Keratinocyte (primary cell): ENCODE data around the gene SEC23A. TPM values are rescaled to one million over a fixed set of nuclear protein-coding genes. Genes with fewer than 3 reads are reported as not detected.
"Not testable (repeated sequence)": the region's sequence is repeated elsewhere in the genome, so short reads cannot be mapped to it uniquely, and the experiment has no call there.

Source experiments
- DNase-seq: peaks from one replicate; pipeline ENCODE4 v3.0.0-alpha.2; 2011; ENCODE audit warnings: low read depth, missing footprints, low spot score
- FAIRE-seq: peaks from 2 replicates; lab custom pipeline; 2011; peaks lifted over from hg19 to GRCh38; lab: Jason Lieb, UNC
- H2AFZ ChIP-seq: 2 replicates; pipeline ENCODE4 v1.6.0; 2012; ENCODE audit warnings: low read length, control low read depth, inconsistent platforms; ENCODE audit not compliant: control insufficient read depth
- H3K27ac ChIP-seq: 2 replicates; pipeline ENCODE4 v1.5.1; 2011; ENCODE audit warnings: low read length; ENCODE audit not compliant: control insufficient read depth, insufficient read depth
- H3K27me3 ChIP-seq: 3 replicates; pipeline ENCODE4 v1.6.0; 2011; ENCODE audit warnings: low read length; ENCODE audit not compliant: control insufficient read depth, insufficient read depth; ENCODE audit errors: extremely low read depth
- H3K36me3 ChIP-seq, 2 experiments: 2 replicates in 1 of 2; 3 replicates in 1 of 2; pipeline ENCODE4 v1.5.1; 2011; ENCODE audit warnings: low read length in 2 of 2, mild to moderate bottlenecking in 1 of 2; ENCODE audit not compliant: control insufficient read depth in 2 of 2, insufficient read depth in 2 of 2; ENCODE audit errors: extremely low read depth in 1 of 2
- H3K4me1 ChIP-seq: 3 replicates; pipeline ENCODE4 v1.5.1; 2011; ENCODE audit warnings: low read length; ENCODE audit not compliant: control insufficient read depth, insufficient read depth; ENCODE audit errors: extremely low read depth
- H3K4me2 ChIP-seq: 3 replicates; pipeline ENCODE4 v1.6.0; 2011; ENCODE audit warnings: low read depth, low read length; ENCODE audit not compliant: control insufficient read depth, insufficient read depth; ENCODE audit errors: extremely low read depth
- H3K4me3 ChIP-seq, 3 experiments: fragments of 200-600 bp in 1 of 3; sonication (generic) in 1 of 3; 2 replicates in 2 of 3; 3 replicates in 1 of 3; pipeline ENCODE4 v1.5.1; 2011 to 2016; ENCODE audit warnings: low read length in 3 of 3, mild to moderate bottlenecking in 3 of 3, control low read depth in 2 of 3, inconsistent platforms in 1 of 3, low read depth in 1 of 3, mixed read lengths in 1 of 3, mixed run types in 1 of 3, moderate library complexity in 1 of 3; ENCODE audit not compliant: control insufficient read depth in 2 of 3, insufficient read depth in 2 of 3; ENCODE audit errors: extremely low read depth in 1 of 3
- H3K79me2 ChIP-seq: 2 replicates; pipeline ENCODE4 v1.6.0; 2012; ENCODE audit warnings: low read length; ENCODE audit not compliant: control insufficient read depth, insufficient read depth
- H3K9ac ChIP-seq: 3 replicates; pipeline ENCODE4 v1.6.0; 2011; ENCODE audit warnings: low read length; ENCODE audit not compliant: control insufficient read depth, insufficient read depth; ENCODE audit errors: extremely low read depth
- H3K9me1 ChIP-seq: 3 replicates; pipeline ENCODE4 v1.6.0; 2011; ENCODE audit warnings: low read length; ENCODE audit not compliant: control insufficient read depth, insufficient read depth; ENCODE audit errors: extremely low read depth
- H3K9me3 ChIP-seq: 2 replicates; pipeline ENCODE4 v1.5.1; 2012; ENCODE audit warnings: low read depth, low read length; ENCODE audit not compliant: control insufficient read depth
- H4K20me1 ChIP-seq: 3 replicates; pipeline ENCODE4 v1.6.0; 2011; ENCODE audit warnings: low read length; ENCODE audit not compliant: control insufficient read depth, insufficient read depth; ENCODE audit errors: extremely low read depth
- CTCF ChIP-seq, 3 experiments: IDR thresholded peaks in 1 of 3; conservative IDR thresholded peaks in 1 of 3; optimal IDR thresholded peaks in 1 of 3; 2 replicates in 2 of 3; 3 replicates in 1 of 3; pipeline versions ENCODE3 to v1.5.1; 2011; ENCODE audit warnings: low read length in 3 of 3, mild to moderate bottlenecking in 3 of 3, moderate library complexity in 2 of 3, control low read depth in 1 of 3, inconsistent platforms in 1 of 3; ENCODE audit not compliant: insufficient read depth in 2 of 3; ENCODE audit errors: extremely low read depth in 1 of 3
- EZH2 ChIP-seq: IDR thresholded peaks from one replicate; pipeline ENCODE4 v1.6.1; 2012; ENCODE audit warnings: inconsistent platforms, mild to moderate bottlenecking, low read length, moderate library complexity
- dilution Hi-C: fragments of 300-500 bp; cut with MboI; formaldehyde crosslinking; loops from one replicate; pipeline ENCODE4 v1.7.0; 2020; ENCODE audit warnings: low sequenced_read_pairs; ENCODE audit not compliant: extremely low pct_ligation_motif_present
- polyA plus RNA-seq, 5 experiments: library from polyadenylated mRNA; depleted of rRNA in 3 of 5; stranded (reverse) in 3 of 5; stranded (forward) in 1 of 5; unstranded in 1 of 5; fragments of >200 nt; gene quantifications; 1 replicate in 1 of 5; 2 replicates in 3 of 5; 3 replicates in 1 of 5; pipeline versions ENCODE4 v1.2.1 to v1.2.3, GENCODE V29; 2011 to 2012; ENCODE audit warnings: missing spikeins in 2 of 5, low read depth in 1 of 5, low replicate concordance in 1 of 5

Gene SEC23A
- polyA plus RNA-seq, 1 donor (not counting 4 experiments of a cell fraction or from before 2014, with no cell fraction given): 79.6 TPM

- H3K9ac ChIP-seq: no peak overlapping the region
- H3K4me1 ChIP-seq: no peaks in the 10 kb centered on the region
- DNase-seq (no peak), FAIRE-seq (no peak)
- H2AFZ ChIP-seq: no peak overlapping the region
- H3K36me3 ChIP-seq: peaks cover 1 to 4% of the 10 kb centered on the region in 2 experiments
- TF ChIP-seq CTCF (optimal IDR thresholded peaks at IDR 0.05 in 1 of 3, IDR thresholded peaks at IDR 0.05 in 1 of 3, conservative IDR thresholded peaks at IDR 0.05 in 1 of 3; ENCODE audit: extremely low read depth in 1 of 3, insufficient read depth in 2 of 3, low read length in 3 of 3): no peak
- no peak for TF ChIP-seq EZH2
- no peaks in the 10 kb centered on the region for H3K9me3 ChIP-seq
- no peaks in the 10 kb centered on the region for H3K27me3 ChIP-seq
- H3K4me2 ChIP-seq: no peak overlapping the region
- no peaks in the 10 kb centered on the region for H3K79me2 ChIP-seq
- H4K20me1 ChIP-seq: no peaks in the 10 kb centered on the region
- no peaks in the 10 kb centered on the region for H3K9me1 ChIP-seq
- no peak overlapping the region for H3K27ac ChIP-seq
- dilution Hi-C loops: no loop called here
- H3K4me3 ChIP-seq: no peak overlapping the region
These were observed 77.7 kb downstream of the SEC23A start for GRCh38 chr14:39025250-39025809.

- H3K9me1 ChIP-seq: no peaks in the 10 kb centered on the region
- no peaks in the 10 kb centered on the region for H3K79me2 ChIP-seq
- H3K27me3 ChIP-seq: no peaks in the 10 kb centered on the region
- H4K20me1 ChIP-seq: no peaks in the 10 kb centered on the region
- no peaks in the 10 kb centered on the region for H3K9me3 ChIP-seq
- no peak overlapping the region for H3K4me3 ChIP-seq
- no peak overlapping the region for H3K9ac ChIP-seq
- H3K4me2 ChIP-seq: no peak overlapping the region
- FAIRE-seq (no peak), DNase-seq (no peak)
- no peak overlapping the region for H2AFZ ChIP-seq
- TF ChIP-seq CTCF (optimal IDR thresholded peaks at IDR 0.05 in 1 of 3, IDR thresholded peaks at IDR 0.05 in 1 of 3, conservative IDR thresholded peaks at IDR 0.05 in 1 of 3; ENCODE audit: extremely low read depth in 1 of 3, insufficient read depth in 2 of 3, low read length in 3 of 3) (no peak), EZH2 (no peak)
- dilution Hi-C loops: no loop called here
- no peaks in the 10 kb centered on the region for H3K4me1 ChIP-seq
- no peak overlapping the region for H3K27ac ChIP-seq
- H3K36me3 ChIP-seq: peaks cover 0 to 2% of the 10 kb centered on the region in 2 experiments
These were observed 78.8 kb downstream of the SEC23A start for GRCh38 chr14:39023939-39024871.

DNA sequence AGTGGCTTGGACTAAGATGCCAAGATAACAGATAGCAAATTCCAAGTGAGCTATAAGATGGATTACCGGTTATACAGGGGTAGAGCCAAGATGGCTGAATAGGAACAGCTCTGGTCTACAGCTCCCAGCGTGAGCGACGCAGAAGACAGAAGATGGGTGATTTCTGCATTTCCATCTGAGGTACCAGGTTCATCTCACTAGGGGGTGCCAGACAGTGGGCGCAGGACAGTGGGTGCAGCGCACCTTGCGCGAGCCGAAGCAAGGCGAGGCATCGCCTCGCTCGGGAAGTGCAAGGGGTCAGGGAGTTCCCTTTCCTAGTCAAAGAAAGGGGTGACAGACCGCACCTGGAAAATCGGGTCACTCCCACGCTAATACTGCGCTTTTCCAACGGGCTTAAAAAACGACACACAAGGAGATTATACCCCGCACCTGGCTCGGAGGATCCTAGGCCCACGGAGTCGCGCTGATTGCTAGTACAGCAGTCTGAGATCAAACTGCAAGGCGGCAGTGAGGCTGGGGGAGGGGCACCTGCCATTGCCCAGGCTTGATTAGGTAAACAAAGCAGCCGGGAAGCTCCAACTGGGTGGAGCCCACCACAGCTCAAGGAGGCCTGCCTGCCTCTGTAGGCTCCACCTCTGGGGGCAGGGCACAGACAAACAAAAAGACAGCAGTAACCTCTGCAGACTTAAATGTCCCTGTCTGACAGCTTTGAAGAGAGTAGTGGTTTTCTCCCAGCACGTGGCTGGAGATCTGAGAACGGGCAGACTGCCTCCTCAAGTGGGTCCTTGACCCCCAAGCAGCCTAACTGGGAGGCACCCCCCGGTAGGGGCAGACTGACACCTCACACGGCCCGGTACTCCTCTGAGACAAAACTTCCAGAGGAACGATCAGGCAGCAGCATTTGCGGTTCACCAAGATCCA is 85.7 kb downstream of the SEC23A start:
- H3K9me3 ChIP-seq, H3K4me3 ChIP-seq, H3K9ac ChIP-seq, DNase-seq, H3K79me2 ChIP-seq, FAIRE-seq, H4K20me1 ChIP-seq, H3K36me3 ChIP-seq, H3K9me1 ChIP-seq, H3K4me1 ChIP-seq, dilution Hi-C loops, H3K27ac ChIP-seq, H3K27me3 ChIP-seq, H2AFZ ChIP-seq, H3K4me2 ChIP-seq: not testable (repeated sequence)
